ENCODE data around the gene BABAM2.

- no peak for TF ChIP-seq CTCF (IDR thresholded peaks at IDR 0.05)
- TF ChIP-seq POLR2A (IDR thresholded peaks at IDR 0.05), result no peak
Measured at GRCh38 chr2:27973592-27973991, 83.1 kb downstream of the BABAM2 start.

Data from Peyer's patch (tissue), 4 donors.